Hair follicle dermal papilla cell (primary cell): ENCODE data around the gene TMSB4X. TPM values are rescaled to one million over a fixed set of nuclear protein-coding genes. Genes with fewer than 3 reads are reported as not detected.

Experiments used
- total RNA-seq: library from RNA; depleted of rRNA; stranded (reverse); fragments of >200 nt; gene quantifications from 2 replicates; pipeline ENCODE4 v1.2.3, GENCODE V29; 2012

Gene TMSB4X
- total RNA-seq: 3,558 and 9,657 TPM in 2 replicates

DNA sequence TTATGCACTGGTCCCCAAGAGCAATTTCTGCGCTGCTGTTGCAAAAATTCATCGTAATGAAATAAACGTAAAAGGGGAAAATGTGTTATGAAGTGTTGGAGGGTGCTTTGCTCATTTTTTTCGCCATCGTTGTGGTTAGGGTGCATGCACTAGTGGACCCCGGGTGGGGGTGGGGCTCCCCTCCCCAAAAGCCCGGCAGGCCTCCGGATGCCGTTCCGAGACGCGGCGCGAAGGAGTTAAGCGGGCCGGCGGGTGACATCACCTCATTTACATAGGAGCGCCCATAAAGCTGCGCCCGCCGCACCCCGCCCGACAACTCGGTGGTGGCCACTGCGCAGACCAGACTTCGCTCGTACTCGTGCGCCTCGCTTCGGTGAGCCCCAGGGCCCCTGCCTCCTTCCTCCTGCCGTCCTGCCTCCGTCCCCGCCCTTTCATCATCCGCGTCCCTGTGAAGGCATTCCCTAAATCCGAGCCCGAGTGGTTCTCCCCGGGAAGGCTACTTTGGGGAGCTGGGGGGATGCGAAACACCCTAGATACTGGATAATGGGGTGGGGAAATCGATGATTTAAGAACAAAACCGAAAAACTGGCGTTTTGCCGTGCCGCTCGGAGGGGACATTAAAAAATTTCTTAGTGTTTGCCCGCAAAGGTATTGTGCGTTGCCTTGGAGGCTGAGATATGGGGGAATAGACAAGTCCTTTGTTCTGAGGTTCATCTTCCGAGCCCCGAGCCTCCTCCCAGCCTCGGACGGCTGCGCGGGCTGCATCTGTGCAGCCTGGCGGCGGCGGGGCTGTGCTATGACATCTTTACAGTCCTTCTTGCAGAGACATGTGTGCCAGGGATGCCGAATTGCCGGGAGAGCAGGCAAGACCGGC is at the start of gene TMSB4X:
Gene TMSB4X, plus strand, starts transcription at position 315 of the 874 bp plus-strand sequence.

Other genes with a start within 250 kb of the TMSB4X start
- 13.8 and 14.2 TPM in 2 replicates for gene PRPS2, start 183.7 kb upstream of the TMSB4X start, total RNA-seq
- not detected in 2 replicates for gene TLR7, start 108.0 kb upstream of the TMSB4X start, total RNA-seq
- not detected in 2 replicates for gene TLR8, start 68.5 kb upstream of the TMSB4X start, total RNA-seq
- not detected in 2 replicates for gene FAM9C, start 69.5 kb downstream of the TMSB4X start, total RNA-seq